Measurements from ENCODE around the gene MATK. TPM values are rescaled to one million over a fixed set of nuclear protein-coding genes. Genes with fewer than 3 reads are reported as not detected.

MATK gene
- total RNA-seq, 1 experiment from 2014 or later = not detected

DNA sequence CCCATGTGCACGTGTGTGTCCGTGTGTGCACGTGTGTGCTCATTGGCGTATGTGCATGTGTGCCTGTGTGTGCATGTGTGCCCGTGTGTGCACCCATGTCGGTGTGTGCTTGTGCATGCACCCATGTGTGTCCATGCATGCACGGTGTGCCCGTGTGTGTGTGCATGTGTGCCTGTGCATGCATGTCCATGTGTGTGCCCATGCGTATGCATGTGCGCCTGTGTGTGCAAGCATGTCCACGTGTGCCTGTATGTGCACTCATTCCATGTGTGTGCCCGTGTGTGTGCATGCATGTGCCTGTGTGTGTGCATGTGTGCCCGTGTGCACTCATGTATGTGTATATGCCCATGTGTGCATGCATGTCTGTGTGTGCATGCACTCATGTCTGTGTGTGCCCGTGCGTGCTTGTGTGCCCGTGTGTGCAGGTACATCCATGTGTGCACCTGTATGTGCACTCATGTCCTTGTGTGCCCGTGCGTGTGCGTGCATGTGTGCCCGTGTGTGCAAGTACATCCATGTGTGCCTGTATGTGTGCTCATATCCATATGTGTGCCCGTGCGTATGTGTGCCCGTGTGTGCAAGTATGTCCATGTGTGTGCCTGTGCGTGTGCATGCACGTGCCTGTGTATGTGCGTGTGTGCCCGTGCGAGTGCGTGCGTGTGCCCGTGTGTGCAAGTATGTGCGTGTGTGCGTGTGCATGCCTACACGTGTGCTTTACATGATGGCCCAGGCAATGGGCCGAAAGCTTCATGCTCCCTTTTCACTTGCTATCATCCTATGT lies 21.6 kb upstream of the MATK start:
- TF ChIP-seq EZH2phosphoT487 (IDR thresholded peaks at IDR 0.05; ENCODE audit: borderline replicate concordance, low read length) = no peak
- TF ChIP-seq, protein P1, sequence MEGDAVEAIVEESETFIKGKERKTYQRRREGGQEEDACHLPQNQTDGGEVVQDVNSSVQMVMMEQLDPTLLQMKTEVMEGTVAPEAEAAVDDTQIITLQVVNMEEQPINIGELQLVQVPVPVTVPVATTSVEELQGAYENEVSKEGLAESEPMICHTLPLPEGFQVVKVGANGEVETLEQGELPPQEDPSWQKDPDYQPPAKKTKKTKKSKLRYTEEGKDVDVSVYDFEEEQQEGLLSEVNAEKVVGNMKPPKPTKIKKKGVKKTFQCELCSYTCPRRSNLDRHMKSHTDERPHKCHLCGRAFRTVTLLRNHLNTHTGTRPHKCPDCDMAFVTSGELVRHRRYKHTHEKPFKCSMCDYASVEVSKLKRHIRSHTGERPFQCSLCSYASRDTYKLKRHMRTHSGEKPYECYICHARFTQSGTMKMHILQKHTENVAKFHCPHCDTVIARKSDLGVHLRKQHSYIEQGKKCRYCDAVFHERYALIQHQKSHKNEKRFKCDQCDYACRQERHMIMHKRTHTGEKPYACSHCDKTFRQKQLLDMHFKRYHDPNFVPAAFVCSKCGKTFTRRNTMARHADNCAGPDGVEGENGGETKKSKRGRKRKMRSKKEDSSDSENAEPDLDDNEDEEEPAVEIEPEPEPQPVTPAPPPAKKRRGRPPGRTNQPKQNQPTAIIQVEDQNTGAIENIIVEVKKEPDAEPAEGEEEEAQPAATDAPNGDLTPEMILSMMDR (conservative IDR thresholded peaks at IDR 0.05; ENCODE audit: low read depth, low read length) = no peak
- no peak for TF ChIP-seq EZH2 (IDR thresholded peaks at IDR 0.05; ENCODE audit: low read length, unreplicated experiment)
- no peaks in the 10 kb centered on the region for H3K79me2 ChIP-seq (ENCODE audit: low read length)
- ChIA-PET CTCF (no interaction called here), POLR2A (ENCODE audit: unreplicated experiment) (no interaction called here)
- H3K27ac ChIP-seq (ENCODE audit: low read length) = no peak overlapping the region
- H3K36me3 ChIP-seq (ENCODE audit: low read depth, low read length) = no peaks in the 10 kb centered on the region
- no peak overlapping the region for H3K4me2 ChIP-seq (ENCODE audit: low read length)
- no peaks in the 10 kb centered on the region for H3K9me2 ChIP-seq (replicated peaks; ENCODE audit: low read length)
- H3F3A ChIP-seq (ENCODE audit: low read length, unreplicated experiment) = no peaks in the 10 kb centered on the region
- no peaks in the 10 kb centered on the region for H3K4me1 ChIP-seq (ENCODE audit: insufficient read depth, low read length)
- no peak overlapping the region for H2AFZ ChIP-seq (ENCODE audit: low read length)
- H3K4me3 ChIP-seq (ENCODE audit: low read length) = no peak overlapping the region
- no peak for ATAC-seq
- H3K27me3 ChIP-seq (ENCODE audit: low read length) = no peaks in the 10 kb centered on the region
- no peak for DNase-seq
- intact Hi-C loops (cut with micrococcal nuclease) = no loop called here
- no TSS peak for BruUV-seq (replicated peaks)
- H3K9ac ChIP-seq (ENCODE audit: low read length) = no peak overlapping the region
- H3K9me3 ChIP-seq (ENCODE audit: low read length) = no peaks in the 10 kb centered on the region
- no peaks in the 10 kb centered on the region for H4K20me1 ChIP-seq (ENCODE audit: low read length)

DNA sequence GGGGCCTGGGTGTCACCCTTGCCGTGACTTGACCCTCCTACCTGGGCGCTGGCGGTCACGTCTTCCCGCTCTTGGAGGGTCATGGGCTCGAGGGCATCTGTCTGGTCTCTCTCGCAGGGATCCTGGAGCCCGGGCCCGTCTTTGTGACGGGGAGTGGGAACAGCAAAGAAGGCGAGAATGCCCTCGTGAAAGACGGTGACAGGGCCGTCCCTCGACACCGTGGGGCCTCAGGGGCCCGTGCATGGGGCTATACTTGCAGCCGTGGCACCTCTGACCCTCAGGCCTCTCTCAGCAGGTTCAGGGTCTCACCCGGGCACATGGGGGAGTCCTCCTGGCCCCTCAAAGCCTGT lies 20.9 kb upstream of the MATK start:
- Histone ChIP-seq H3F3A (ENCODE audit: low read length, unreplicated experiment) (no peaks in the 10 kb centered on the region), H3K79me2 (ENCODE audit: low read length) (no peaks in the 10 kb centered on the region), H3K27ac (ENCODE audit: low read length) (no peak overlapping the region), H3K9ac (ENCODE audit: low read length) (no peak overlapping the region), H2AFZ (ENCODE audit: low read length) (no peak overlapping the region), H3K4me3 (ENCODE audit: low read length) (no peak overlapping the region), H3K9me3 (ENCODE audit: low read length) (no peaks in the 10 kb centered on the region), H3K4me1 (ENCODE audit: insufficient read depth, low read length) (no peaks in the 10 kb centered on the region), H3K9me2 (replicated peaks; ENCODE audit: low read length) (no peaks in the 10 kb centered on the region), H3K36me3 (ENCODE audit: low read depth, low read length) (no peaks in the 10 kb centered on the region), H4K20me1 (ENCODE audit: low read length) (no peaks in the 10 kb centered on the region), H3K4me2 (ENCODE audit: low read length) (no peak overlapping the region), H3K27me3 (ENCODE audit: low read length) (no peaks in the 10 kb centered on the region)
- DNase-seq (no peak), ATAC-seq (no peak)
- no TSS peak for BruUV-seq (replicated peaks)
- TF ChIP-seq, protein P1 (conservative IDR thresholded peaks at IDR 0.05; ENCODE audit: low read depth, low read length) = no peak
- TF ChIP-seq EZH2 (IDR thresholded peaks at IDR 0.05; ENCODE audit: low read length, unreplicated experiment) = no peak
- no peak for TF ChIP-seq EZH2phosphoT487 (IDR thresholded peaks at IDR 0.05; ENCODE audit: borderline replicate concordance, low read length)
- POLR2A ChIA-PET (ENCODE audit: unreplicated experiment) = no interaction called here
- intact Hi-C loops (cut with micrococcal nuclease) = no loop called here
- CTCF ChIA-PET = no interaction called here

DNA sequence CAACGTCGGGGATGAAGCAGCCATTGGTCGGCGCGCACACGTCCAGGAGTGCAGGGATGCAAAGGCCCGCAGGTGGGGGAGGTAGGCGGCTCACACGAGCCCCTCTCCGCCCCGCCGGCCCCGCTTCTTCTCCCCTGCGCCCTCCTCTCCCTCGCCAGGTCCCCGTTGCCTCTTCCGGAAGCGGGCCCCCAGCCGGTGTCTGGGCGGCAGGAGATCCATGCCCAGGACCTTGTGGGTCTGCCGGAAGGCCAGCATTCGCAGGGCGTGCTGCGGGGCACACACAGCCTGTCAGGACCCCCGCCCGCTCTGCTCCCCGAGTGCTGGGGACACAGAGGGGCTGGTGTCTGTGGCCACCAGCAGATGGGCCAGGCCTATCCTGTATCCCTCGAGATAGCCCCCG lies 19.7 kb upstream of the MATK start:
- CTCF ChIA-PET = no interaction called here
- TF ChIP-seq, protein P1 (conservative IDR thresholded peaks at IDR 0.05; ENCODE audit: low read depth, low read length) = no peak
- TF ChIP-seq EZH2 (IDR thresholded peaks at IDR 0.05; ENCODE audit: low read length, unreplicated experiment) (no peak), EZH2phosphoT487 (IDR thresholded peaks at IDR 0.05; ENCODE audit: borderline replicate concordance, low read length) (no peak)
- H3K27me3 ChIP-seq (ENCODE audit: low read length) = no peaks in the 10 kb centered on the region
- POLR2A ChIA-PET (ENCODE audit: unreplicated experiment) = no interaction called here
- no TSS peak for BruUV-seq (replicated peaks)
- no peaks in the 10 kb centered on the region for H3K9me3 ChIP-seq (ENCODE audit: low read length)
- H2AFZ ChIP-seq (ENCODE audit: low read length) = no peak overlapping the region
- ATAC-seq (no peak), DNase-seq (no peak)
- H3K36me3 ChIP-seq (ENCODE audit: low read depth, low read length) = no peaks in the 10 kb centered on the region
- no peak overlapping the region for H3K4me2 ChIP-seq (ENCODE audit: low read length)
- H3K9me2 ChIP-seq (replicated peaks; ENCODE audit: low read length) = no peaks in the 10 kb centered on the region
- H3F3A ChIP-seq (ENCODE audit: low read length, unreplicated experiment) = no peaks in the 10 kb centered on the region
- H4K20me1 ChIP-seq (ENCODE audit: low read length) = no peaks in the 10 kb centered on the region
- H3K4me3 ChIP-seq (ENCODE audit: low read length) = no peak overlapping the region
- H3K4me1 ChIP-seq (ENCODE audit: insufficient read depth, low read length) = no peaks in the 10 kb centered on the region
- no peak overlapping the region for H3K27ac ChIP-seq (ENCODE audit: low read length)
- intact Hi-C loops (cut with micrococcal nuclease) = no loop called here
- H3K79me2 ChIP-seq (ENCODE audit: low read length) = no peaks in the 10 kb centered on the region
- no peak overlapping the region for H3K9ac ChIP-seq (ENCODE audit: low read length)
